Neural progenitor cell (in vitro differentiated cells): Measurements from ENCODE around the gene TRIO.

Experiments
- EZH2phosphoT487 ChIP-seq: fragments of 200-600 bp; sonication (generic); IDR thresholded peaks from 2 replicates; pipeline ENCODE4 v1.6.1; 2017; ENCODE audit warnings: antibody characterized with exemption
- TF ChIP-seq, protein P1 (sequence below): fragments of 200-600 bp; sonication (generic); IDR thresholded peaks from 2 replicates; pipeline ENCODE4 v1.5.1; 2017; ENCODE audit warnings: antibody characterized with exemption, mild to moderate bottlenecking

DNA sequence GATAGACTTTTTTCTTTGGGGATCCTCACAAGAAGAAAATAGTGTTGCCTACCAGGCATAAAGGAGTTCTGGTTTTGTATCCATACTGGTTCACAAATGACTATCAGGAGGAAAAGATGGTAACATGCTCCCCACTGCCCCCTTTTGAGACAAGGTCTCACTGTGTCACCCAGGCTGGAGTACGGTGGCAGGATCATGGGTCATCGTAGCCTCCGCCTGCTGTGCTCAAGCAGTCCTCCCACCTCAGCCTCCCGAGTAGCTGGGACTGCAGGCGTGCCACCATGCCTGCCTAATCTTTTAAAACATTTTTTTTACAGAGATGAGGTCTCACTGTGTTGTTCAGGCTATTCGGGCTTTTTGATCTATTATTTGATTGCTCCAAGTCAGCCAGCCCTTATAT is 99.3 kb downstream of the TRIO start:
- TF ChIP-seq, protein P1, sequence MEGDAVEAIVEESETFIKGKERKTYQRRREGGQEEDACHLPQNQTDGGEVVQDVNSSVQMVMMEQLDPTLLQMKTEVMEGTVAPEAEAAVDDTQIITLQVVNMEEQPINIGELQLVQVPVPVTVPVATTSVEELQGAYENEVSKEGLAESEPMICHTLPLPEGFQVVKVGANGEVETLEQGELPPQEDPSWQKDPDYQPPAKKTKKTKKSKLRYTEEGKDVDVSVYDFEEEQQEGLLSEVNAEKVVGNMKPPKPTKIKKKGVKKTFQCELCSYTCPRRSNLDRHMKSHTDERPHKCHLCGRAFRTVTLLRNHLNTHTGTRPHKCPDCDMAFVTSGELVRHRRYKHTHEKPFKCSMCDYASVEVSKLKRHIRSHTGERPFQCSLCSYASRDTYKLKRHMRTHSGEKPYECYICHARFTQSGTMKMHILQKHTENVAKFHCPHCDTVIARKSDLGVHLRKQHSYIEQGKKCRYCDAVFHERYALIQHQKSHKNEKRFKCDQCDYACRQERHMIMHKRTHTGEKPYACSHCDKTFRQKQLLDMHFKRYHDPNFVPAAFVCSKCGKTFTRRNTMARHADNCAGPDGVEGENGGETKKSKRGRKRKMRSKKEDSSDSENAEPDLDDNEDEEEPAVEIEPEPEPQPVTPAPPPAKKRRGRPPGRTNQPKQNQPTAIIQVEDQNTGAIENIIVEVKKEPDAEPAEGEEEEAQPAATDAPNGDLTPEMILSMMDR: no peak
- no peak for TF ChIP-seq EZH2phosphoT487
